ENCODE measurements around the gene IL10RA. TPM values are rescaled to one million over a fixed set of nuclear protein-coding genes. Genes with fewer than 3 reads are reported as not detected.

The IL10RA gene
- total and polyA plus RNA-seq, 9 of the 15 experiments (the other 6 are each of a cell fraction or from before 2014, with no cell fraction given): 0.17 to 17.3 (median 2.9) TPM

DNA sequence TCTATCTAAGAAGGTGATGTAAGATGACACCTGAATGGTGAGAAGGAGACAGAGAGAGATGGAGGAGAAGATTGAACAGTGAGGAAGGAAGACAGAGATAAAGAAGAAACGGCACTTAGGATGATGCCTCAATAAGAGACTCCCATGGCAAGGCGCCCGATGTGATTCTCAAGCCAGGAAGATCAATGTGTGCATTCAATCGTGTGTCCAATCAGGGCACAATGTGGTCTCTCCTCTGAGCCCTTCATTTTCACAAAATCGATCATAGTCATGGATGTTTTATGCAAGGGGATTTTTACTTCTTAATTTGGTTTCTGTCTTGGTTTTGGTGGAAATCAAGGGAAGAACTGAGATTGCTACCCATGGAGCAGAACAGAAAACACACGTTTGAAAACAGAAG lies 37.1 kb upstream of the IL10RA start:
- no peaks in the 10 kb centered on the region for H3K36me3 ChIP-seq (ENCODE audit: control insufficient read depth, insufficient read depth, low read length)
- peaks cover 26 to 60% of the 10 kb centered on the region in 2 experiments for H3K4me1 ChIP-seq (replicated peaks in 1 of 2; ENCODE audit: control insufficient read depth in 2 of 2, insufficient read depth in 2 of 2, low read length in 2 of 2)
- WGBS (ENCODE audit: insufficient coverage, low coverage, missing lambda C conversion rate): 24% methylated on average over 6 of the region's 6 CpGs
- no peak overlapping the region for H3K9ac ChIP-seq (ENCODE audit: insufficient read depth in 1 of 2, low read depth in 2 of 2, low read length in 2 of 2)
- intact Hi-C loops (cut with micrococcal nuclease): loop anchor here (5.0 to 10.0 kb wide), 3 partner anchors 37 to 524 kb away; partner anchors contain the start of gene SCN2B
- H3K9me1 ChIP-seq (ENCODE audit: control insufficient read depth, insufficient read depth, low read length): peaks cover 3% of the 10 kb centered on the region
- ChIA-PET POLR2A (no interaction called here), CTCF (ENCODE audit: low intra/inter-chr PET ratio) (no interaction called here)
- H4K20me1 ChIP-seq (replicated peaks; ENCODE audit: control insufficient read depth, insufficient read depth, low read length): no peaks in the 10 kb centered on the region
- H3K4me2 ChIP-seq (ENCODE audit: insufficient read depth, low read length): no peak overlapping the region
- in situ Hi-C loops (cut with MboI): loop anchor here (5.0 to 10.0 kb wide), 3 partner anchors 104 to 127 kb away; partner anchors contain the start of gene FXYD2
- FAIRE-seq: no peak
- no peak for TF ChIP-seq KLF1 (tag; IDR thresholded peaks at IDR 0.05)
- no peak for TF ChIP-seq DPF2 (IDR thresholded peaks at IDR 0.05)
- TF ChIP-seq OTX1 (CRISPR knock-in tag; IDR thresholded peaks at IDR 0.05): no peak
- TF ChIP-seq ZEB2 (IDR thresholded peaks at IDR 0.05): 0 out of 2 replicates have a peak, but pooled peaks have one; percentile 42
- no peak for TF ChIP-seq ZNF75A (CRISPR knock-in tag; IDR thresholded peaks at IDR 0.05)
- no peak for DNase-seq (ENCODE audit: extremely low read depth in 1 of 4, low spot score in 3 of 4)
- H2AFZ ChIP-seq (ENCODE audit: low read depth, low read length): no peak overlapping the region
- no TSS peak for BruUV-seq (replicated peaks)
- H3K27me3 ChIP-seq (ENCODE audit: control insufficient read depth in 2 of 2, insufficient read depth in 2 of 2, low read length in 2 of 2): no peaks in the 10 kb centered on the region
- no peak for ATAC-seq
- H3K79me2 ChIP-seq (ENCODE audit: control insufficient read depth, insufficient read depth, low read length): no peaks in the 10 kb centered on the region
- no peak overlapping the region for H3K27ac ChIP-seq (ENCODE audit: extremely low read depth, low read depth, low read length)
- no peak overlapping the region for H3K4me3 ChIP-seq
- no peaks in the 10 kb centered on the region for H3K9me3 ChIP-seq (replicated peaks; ENCODE audit: control insufficient read depth, insufficient read depth, low read depth, low read length)

- intact Hi-C loops (cut with micrococcal nuclease): loop anchor here (1.0 to 5.0 kb wide), 3 partner anchors 37 to 103 kb away; partner anchors contain the start of gene IL10RA
- ATAC-seq: peak; percentile 36
- peak; percentile 78 for FAIRE-seq
- TF ChIP-seq MNT (conservative IDR thresholded peaks at IDR 0.05) (no peak), NBN (IDR thresholded peaks at IDR 0.05; ENCODE audit: low read depth) (peak; percentile 31; the same call in 1 of the 2 replicates), NR2C2 (CRISPR knock-in tag; IDR thresholded peaks at IDR 0.05) (no peak), NR2C2 (tag; IDR thresholded peaks at IDR 0.05) (peak; percentile 68), E2F6 (IDR thresholded peaks at IDR 0.05; ENCODE audit: borderline replicate concordance in 1 of 2, extremely low read depth in 1 of 2, insufficient read depth in 1 of 2, insufficient read length in 1 of 2, low read depth in 1 of 2, low read length in 1 of 2, poor library complexity in 1 of 2, severe bottlenecking in 1 of 2) (no peak)
- TF ChIP-seq, protein P1, sequence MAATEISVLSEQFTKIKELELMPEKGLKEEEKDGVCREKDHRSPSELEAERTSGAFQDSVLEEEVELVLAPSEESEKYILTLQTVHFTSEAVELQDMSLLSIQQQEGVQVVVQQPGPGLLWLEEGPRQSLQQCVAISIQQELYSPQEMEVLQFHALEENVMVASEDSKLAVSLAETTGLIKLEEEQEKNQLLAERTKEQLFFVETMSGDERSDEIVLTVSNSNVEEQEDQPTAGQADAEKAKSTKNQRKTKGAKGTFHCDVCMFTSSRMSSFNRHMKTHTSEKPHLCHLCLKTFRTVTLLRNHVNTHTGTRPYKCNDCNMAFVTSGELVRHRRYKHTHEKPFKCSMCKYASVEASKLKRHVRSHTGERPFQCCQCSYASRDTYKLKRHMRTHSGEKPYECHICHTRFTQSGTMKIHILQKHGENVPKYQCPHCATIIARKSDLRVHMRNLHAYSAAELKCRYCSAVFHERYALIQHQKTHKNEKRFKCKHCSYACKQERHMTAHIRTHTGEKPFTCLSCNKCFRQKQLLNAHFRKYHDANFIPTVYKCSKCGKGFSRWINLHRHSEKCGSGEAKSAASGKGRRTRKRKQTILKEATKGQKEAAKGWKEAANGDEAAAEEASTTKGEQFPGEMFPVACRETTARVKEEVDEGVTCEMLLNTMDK (IDR thresholded peaks at IDR 0.05; ENCODE audit: borderline replicate concordance, insufficient read depth, low read depth, low read length, poor library complexity, severe bottlenecking): peak; percentile 7
Observed at GRCh38 chr11:117950301-117950700, 35.9 kb upstream of the IL10RA start.

More at GRCh38 chr11:117950301-117950700, 35.9 kb upstream of the IL10RA start:
- Histone ChIP-seq H3K27ac (ENCODE audit: extremely low read depth, low read depth, low read length) (no peak overlapping the region), H3K9me1 (ENCODE audit: control insufficient read depth, insufficient read depth, low read length) (peaks cover 3% of the 10 kb centered on the region), H3K4me3 (no peak overlapping the region), H3K79me2 (ENCODE audit: control insufficient read depth, insufficient read depth, low read length) (no peaks in the 10 kb centered on the region), H3K4me1 (replicated peaks in 1 of 2; ENCODE audit: control insufficient read depth in 2 of 2, insufficient read depth in 2 of 2, low read length in 2 of 2) (peaks cover 29 to 54% of the 10 kb centered on the region in 2 experiments), H3K9me3 (replicated peaks; ENCODE audit: control insufficient read depth, insufficient read depth, low read depth, low read length) (no peaks in the 10 kb centered on the region), H2AFZ (ENCODE audit: low read depth, low read length) (no peak overlapping the region), H3K36me3 (ENCODE audit: control insufficient read depth, insufficient read depth, low read length) (no peaks in the 10 kb centered on the region), H3K9ac (ENCODE audit: insufficient read depth in 1 of 2, low read depth in 2 of 2, low read length in 2 of 2) (no peak overlapping the region; a peak in 1 of 4 replicates), H3K4me2 (ENCODE audit: insufficient read depth, low read length) (no peak overlapping the region), H4K20me1 (replicated peaks; ENCODE audit: control insufficient read depth, insufficient read depth, low read length) (no peaks in the 10 kb centered on the region), H3K27me3 (ENCODE audit: control insufficient read depth in 2 of 2, insufficient read depth in 2 of 2, low read length in 2 of 2) (no peaks in the 10 kb centered on the region)
- DNase-seq (ENCODE audit: extremely low read depth in 1 of 4, low spot score in 3 of 4): peak in 3 of 4 experiments; percentile 43 to 70 (median 66)
- CTCF ChIA-PET (ENCODE audit: low intra/inter-chr PET ratio): interaction anchor here (0.6 to 3.5 kb wide), 2 partner anchors 43 to 103 kb away, joined by 3 to 16 read pairs; no protein-coding TSS in a partner anchor
- in situ Hi-C loops (cut with MboI): no loop called here
- no TSS peak for BruUV-seq (replicated peaks)
- POLR2A ChIA-PET: interaction anchor here (0.7 to 1.5 kb wide), 8 partner anchors 10 to 107 kb away, joined by 3 to 5 read pairs (median 3); no protein-coding TSS in a partner anchor
- 4% methylated on average over 5 of the region's 5 CpGs for WGBS (ENCODE audit: insufficient coverage, low coverage, missing lambda C conversion rate)
